GM12801 (cell line): ENCODE measurements around the gene DUSP12.

ENCODE experiments used
- TF ChIP-seq, protein P1 (sequence below): IDR thresholded peaks from one replicate; pipeline ENCODE4 v1.5.1; 2011; ENCODE audit warnings: control low read depth; ENCODE audit not compliant: insufficient read length; ENCODE audit errors: extremely low read depth

DUSP12 gene

DNA sequence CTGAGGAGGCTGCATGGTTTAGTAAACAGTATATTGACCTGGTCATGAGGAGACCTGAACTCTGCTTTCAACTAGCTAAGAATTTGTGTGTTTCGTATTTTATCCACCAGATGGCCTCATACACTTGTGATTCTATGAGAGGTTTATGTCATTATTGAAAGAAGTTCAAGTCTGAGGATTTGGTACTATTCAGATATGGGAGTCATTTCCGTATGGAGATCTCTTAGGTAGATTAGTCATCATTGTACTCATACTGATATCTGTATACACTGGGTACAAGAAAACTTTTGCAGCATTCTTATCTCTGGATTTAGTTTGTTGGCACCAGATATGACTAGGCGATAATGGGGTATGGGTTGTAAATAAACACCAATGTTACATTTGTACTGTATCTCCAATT is 43.2 kb downstream of the DUSP12 start:
- TF ChIP-seq, protein P1, sequence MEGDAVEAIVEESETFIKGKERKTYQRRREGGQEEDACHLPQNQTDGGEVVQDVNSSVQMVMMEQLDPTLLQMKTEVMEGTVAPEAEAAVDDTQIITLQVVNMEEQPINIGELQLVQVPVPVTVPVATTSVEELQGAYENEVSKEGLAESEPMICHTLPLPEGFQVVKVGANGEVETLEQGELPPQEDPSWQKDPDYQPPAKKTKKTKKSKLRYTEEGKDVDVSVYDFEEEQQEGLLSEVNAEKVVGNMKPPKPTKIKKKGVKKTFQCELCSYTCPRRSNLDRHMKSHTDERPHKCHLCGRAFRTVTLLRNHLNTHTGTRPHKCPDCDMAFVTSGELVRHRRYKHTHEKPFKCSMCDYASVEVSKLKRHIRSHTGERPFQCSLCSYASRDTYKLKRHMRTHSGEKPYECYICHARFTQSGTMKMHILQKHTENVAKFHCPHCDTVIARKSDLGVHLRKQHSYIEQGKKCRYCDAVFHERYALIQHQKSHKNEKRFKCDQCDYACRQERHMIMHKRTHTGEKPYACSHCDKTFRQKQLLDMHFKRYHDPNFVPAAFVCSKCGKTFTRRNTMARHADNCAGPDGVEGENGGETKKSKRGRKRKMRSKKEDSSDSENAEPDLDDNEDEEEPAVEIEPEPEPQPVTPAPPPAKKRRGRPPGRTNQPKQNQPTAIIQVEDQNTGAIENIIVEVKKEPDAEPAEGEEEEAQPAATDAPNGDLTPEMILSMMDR = no peak

DNA sequence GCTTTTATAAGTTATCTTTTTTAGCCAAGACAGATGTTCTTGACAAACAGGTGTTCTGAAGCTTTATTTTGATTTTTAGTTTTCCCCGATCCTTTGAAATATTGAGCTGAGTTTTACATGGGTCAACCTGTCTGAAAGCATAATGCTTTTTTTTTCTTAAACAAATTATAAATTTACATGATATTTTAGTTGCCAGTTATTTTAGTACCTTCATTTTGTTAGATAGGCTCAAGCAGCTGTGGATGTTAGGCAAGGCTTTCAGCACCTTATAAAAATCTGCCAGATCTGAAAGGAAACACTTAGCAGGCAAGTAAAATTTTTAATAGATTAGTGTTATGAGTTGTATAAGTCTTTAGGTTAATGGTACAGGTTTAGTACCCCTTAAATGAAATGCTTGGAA is 50.2 kb downstream of the DUSP12 start:
- TF ChIP-seq, protein P1 = no peak

DNA sequence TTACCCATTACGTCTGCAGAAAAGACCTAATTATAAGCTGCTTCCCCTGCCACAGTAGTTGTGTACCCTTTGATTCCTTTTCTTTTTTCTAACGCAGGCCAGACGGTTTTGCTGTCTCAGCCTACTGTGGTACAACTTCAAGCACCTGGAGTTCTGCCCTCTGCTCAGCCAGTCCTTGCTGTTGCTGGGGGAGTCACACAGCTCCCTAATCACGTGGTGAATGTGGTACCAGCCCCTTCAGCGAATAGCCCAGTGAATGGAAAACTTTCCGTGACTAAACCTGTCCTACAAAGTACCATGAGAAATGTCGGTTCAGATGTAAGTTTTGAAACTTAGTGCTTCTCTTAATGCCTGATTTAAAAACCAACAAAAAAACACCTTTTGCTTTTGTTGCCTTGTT is 52.4 kb downstream of the DUSP12 start:
- TF ChIP-seq, protein P1 = no peak

DNA sequence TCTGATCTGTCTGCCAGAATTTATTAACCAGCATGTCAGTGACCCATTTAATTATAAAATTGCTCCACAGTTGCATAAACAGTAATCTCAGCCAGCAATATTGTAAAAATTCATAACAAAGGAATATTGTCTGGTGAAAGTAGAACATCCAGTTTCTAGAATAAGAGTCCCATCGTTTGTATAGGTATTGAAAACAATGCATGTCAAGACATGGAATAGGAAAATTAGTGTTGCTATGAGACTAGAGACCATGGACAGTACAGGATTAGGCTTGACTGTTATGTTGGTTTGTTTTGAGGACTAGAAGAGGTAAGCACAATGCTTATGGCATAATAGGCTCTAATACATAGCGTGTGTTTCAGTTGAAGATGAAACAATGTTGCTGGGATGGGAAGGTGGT is 53.6 kb downstream of the DUSP12 start:
- TF ChIP-seq, protein P1 = no peak

DNA sequence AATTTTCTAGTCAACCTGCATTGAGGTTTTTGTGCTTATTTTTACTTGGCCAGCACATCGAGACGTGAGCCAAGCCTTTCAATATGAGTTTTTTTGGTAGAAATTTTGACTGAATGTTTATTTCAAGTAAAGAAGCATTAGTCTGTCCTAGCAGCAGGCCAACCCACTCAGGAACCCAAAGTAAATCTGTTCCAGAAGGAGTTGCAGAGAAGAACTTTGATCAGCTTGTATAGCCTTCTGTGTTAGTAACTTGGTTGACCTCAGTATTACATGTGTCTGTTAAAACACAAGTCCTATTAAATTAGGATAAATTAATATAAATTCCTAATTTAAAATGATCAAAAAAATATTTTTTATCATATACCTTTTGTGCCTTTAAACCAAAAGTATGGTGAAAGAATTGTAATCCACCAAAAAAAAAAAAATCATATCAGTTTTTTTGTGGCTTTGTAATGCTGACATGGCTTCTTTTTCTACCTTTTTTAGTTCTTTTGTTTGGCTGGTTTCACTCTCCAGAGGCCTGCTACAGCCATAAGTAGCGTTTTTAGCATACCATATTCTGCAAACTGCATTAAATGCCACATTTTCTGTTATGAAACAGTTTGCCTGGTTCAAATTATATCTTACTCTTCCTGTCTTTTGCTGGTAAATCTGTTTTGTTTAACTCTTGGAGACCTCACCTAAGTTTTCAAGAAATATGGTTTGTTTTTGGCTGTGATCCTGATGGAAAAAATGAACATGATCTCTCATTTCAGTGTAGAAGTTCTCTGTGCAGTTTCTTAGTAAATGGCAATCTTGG is 56.0 kb downstream of the DUSP12 start:
- TF ChIP-seq, protein P1 = no peak
